DOHH2 (cell line): ENCODE data around the gene UGT1A5.

Experiments
- CTCF ChIP-seq: fragments of 200-600 bp; sonication (generic); IDR thresholded peaks from one replicate; pipeline ENCODE4 v1.5.1; 2014; ENCODE audit warnings: antibody characterized with exemption, mild to moderate bottlenecking, low read depth, low read length; ENCODE audit not compliant: poor library complexity, severe bottlenecking
- EZH2phosphoT487 ChIP-seq: fragments of 200-600 bp; sonication (generic); IDR thresholded peaks from 2 replicates; pipeline ENCODE4 v1.6.1; 2017; ENCODE audit warnings: borderline replicate concordance, mild to moderate bottlenecking, antibody characterized with exemption, low read length, moderate library complexity, mixed read lengths

- TF ChIP-seq CTCF: no peak
- no peak for TF ChIP-seq EZH2phosphoT487
These were observed 31.0 kb downstream of the UGT1A5 start for GRCh38 chr2:233743464-233744259.
